Measurements from ENCODE around the gene INTS11. TPM values are rescaled to one million over a fixed set of nuclear protein-coding genes. Genes with fewer than 3 reads are reported as not detected.

Gene INTS11
- total and polyA plus RNA-seq, 2 of the 13 experiments (the other 11 are each of a cell fraction or from before 2014, with no cell fraction given), result 52.8 to 94.8 TPM

- CTCF ChIA-PET (ENCODE audit: low intra/inter-chr PET ratio, low total read pairs), result no interaction called here
- TF ChIP-seq SCMH1 (CRISPR knock-in tag; IDR thresholded peaks at IDR 0.05; ENCODE audit: borderline replicate concordance) (no peak), THAP8 (CRISPR knock-in tag; IDR thresholded peaks at IDR 0.05; ENCODE audit: borderline replicate concordance) (no peak), POLR2G (IDR thresholded peaks at IDR 0.05; ENCODE audit: low read depth, low read length) (0 out of 2 replicates have a peak, but pooled peaks have one; percentile 1), MAX (IDR thresholded peaks at IDR 0.05) (0 out of 2 replicates have a peak, but pooled peaks have one; percentile 10), ZNF607 (CRISPR knock-in tag; IDR thresholded peaks at IDR 0.05; ENCODE audit: borderline replicate concordance) (no peak), NONO (IDR thresholded peaks at IDR 0.05) (no peak), NONO (CRISPR knock-in tag; conservative IDR thresholded peaks at IDR 0.05) (peak; percentile 34; the same call in 1 of the 2 replicates), PBX3 (CRISPR knock-in tag; IDR thresholded peaks at IDR 0.05; ENCODE audit: borderline replicate concordance) (no peak), ZNF263 (CRISPR knock-in tag; IDR thresholded peaks at IDR 0.05) (peak; percentile 67), ZFY (CRISPR knock-in tag; IDR thresholded peaks at IDR 0.05) (peak; percentile 29; the same call in 1 of the 2 replicates), GTF3A (CRISPR knock-in tag; conservative IDR thresholded peaks at IDR 0.05) (no peak), ZBTB38 (CRISPR knock-in tag; IDR thresholded peaks at IDR 0.05) (peak; percentile 82), KLF13 (CRISPR knock-in tag; IDR thresholded peaks at IDR 0.05) (0 out of 2 replicates have a peak, but pooled peaks have one; percentile 22), PHF20 (CRISPR knock-in tag; IDR thresholded peaks at IDR 0.05) (no peak), ATF7-NPFF (CRISPR knock-in tag; IDR thresholded peaks at IDR 0.05; ENCODE audit: low read depth) (peak; percentile 18; the same call in 1 of the 2 replicates), RBFOX2 (IDR thresholded peaks at IDR 0.05; ENCODE audit: low read depth, low read length) (peak; percentile 68), CSRNP2 (CRISPR knock-in tag; conservative IDR thresholded peaks at IDR 0.05; ENCODE audit: low read depth) (no peak), HNRNPL (IDR thresholded peaks at IDR 0.05; ENCODE audit: low read depth, low read length) (0 out of 2 replicates have a peak, but pooled peaks have one; percentile 38), AGO1 (IDR thresholded peaks at IDR 0.05; ENCODE audit: low read depth, low read length, poor library complexity, severe bottlenecking) (peak; percentile 94), HES4 (CRISPR knock-in tag; IDR thresholded peaks at IDR 0.05; ENCODE audit: borderline replicate concordance) (no peak)
These were observed 27.3 kb upstream of the INTS11 start for GRCh38 chr1:1351511-1352427.

More at GRCh38 chr1:1351511-1352427, 27.3 kb upstream of the INTS11 start:
- WGBS (ENCODE audit: low lambda C conversion rate), result 63% methylated on average over 10 of the region's 29 CpGs
- in situ Hi-C loops (cut with HindIII; ENCODE audit: extremely low pct_ligation_motif_present, low pct_unique_long_range_greater_than_20kb), result no loop called here
- H3K9ac ChIP-seq (ENCODE audit: insufficient read depth, low read depth, low read length), result no peak overlapping the region
- POLR2A ChIA-PET, result interaction anchor here (0.8 to 1.8 kb wide), 4 partner anchors 9 to 81 kb away, joined by 3 to 7 read pairs (median 5); partner anchors contain the start of gene AURKAIP1
- H3K4me1 ChIP-seq (ENCODE audit: insufficient read depth, low read length), result peaks cover 27% of the 10 kb centered on the region
- H4K20me1 ChIP-seq (ENCODE audit: insufficient read depth, low read length), result peaks cover 10% of the 10 kb centered on the region; the same call in 1 of the 2 replicates
- H3K4me3 ChIP-seq (replicated peaks in 1 of 3; ENCODE audit: insufficient read depth in 1 of 3, low read depth in 2 of 3, low read length in 3 of 3), result peak overlapping the region in 1 of 3 experiments; percentile 10; a peak in 2 of 6 replicates
- no peak overlapping the region for H2AFZ ChIP-seq (ENCODE audit: low read length)
- FAIRE-seq, result no peak
- no peak overlapping the region for H3K27ac ChIP-seq (ENCODE audit: extremely low read length, insufficient read depth, low read length)
- DNase-seq (ENCODE audit: low spot score), result no peak
- H3K36me3 ChIP-seq (replicated peaks in 1 of 2; ENCODE audit: control insufficient read depth in 1 of 2, insufficient read depth in 2 of 2, low read length in 2 of 2), result no peaks in the 10 kb centered on the region
- H3K27me3 ChIP-seq (ENCODE audit: control insufficient read depth in 1 of 2, insufficient read depth in 2 of 2, low read length in 2 of 2), result no peaks in the 10 kb centered on the region
- H3K9me3 ChIP-seq (ENCODE audit: low read length), result no peaks in the 10 kb centered on the region
- BruUV-seq (replicated peaks), result no TSS peak
- peak overlapping the region; percentile 32 for H3K4me2 ChIP-seq (ENCODE audit: low read depth, low read length)
- peaks cover 21% of the 10 kb centered on the region for H3K79me2 ChIP-seq (ENCODE audit: insufficient read depth, low read length)
- intact Hi-C loops (cut with micrococcal nuclease; ENCODE audit: unreplicated experiment), result no loop called here
- ATAC-seq, result peak; percentile 1; the same call in 1 of the 3 replicates
